ENCODE measurements around the gene TSHZ2.

GRCh38 chr20:52948491-52948890 is 23.7 kb upstream of the TSHZ2 start:
- TF ChIP-seq BHLHE40 (IDR thresholded peaks at IDR 0.05; ENCODE audit: low read depth, low read length) (no peak), CTCF (conservative IDR thresholded peaks at IDR 0.05; ENCODE audit: low read depth, low read length) (no peak), CEBPB (IDR thresholded peaks at IDR 0.05; ENCODE audit: low read depth, low read length) (no peak), POLR2A (IDR thresholded peaks at IDR 0.05; ENCODE audit: low read depth, low read length) (no peak), MXI1 (IDR thresholded peaks at IDR 0.05; ENCODE audit: borderline replicate concordance, low read depth, low read length) (no peak), USF2 (IDR thresholded peaks at IDR 0.05; ENCODE audit: low read depth, low read length) (no peak), ELK1 (IDR thresholded peaks at IDR 0.05; ENCODE audit: borderline replicate concordance, low read depth, low read length) (no peak), SMC3 (IDR thresholded peaks at IDR 0.05; ENCODE audit: low read depth, low read length) (no peak), MAFK (IDR thresholded peaks at IDR 0.05; ENCODE audit: low read depth, low read length) (no peak)

Data from IMR-90 (cell line).